Heart right ventricle (tissue), 16 donors: Measurements from ENCODE around the gene SLC12A6. TPM values are rescaled to one million over a fixed set of nuclear protein-coding genes. Genes with fewer than 3 reads are reported as not detected.
A peak's percentile ranks its signal among the peaks of the same experiment; 100 is the strongest.

Experiments used
- ATAC-seq, 8 donors: fragments of 200-7000 bp; cut with Tn5 transposase; one replicate each; pipeline ENCODE4 v1.9.1; 2020; ENCODE audit warnings: mild to moderate bottlenecking in 8 of 8, moderate library complexity in 8 of 8, moderate number of reproducible peaks in 1 of 8
- DNase-seq, 2 donors: peaks; one replicate each; pipeline ENCODE4 v3.0.0-alpha.2; 2020
- H3K27ac ChIP-seq, 10 donors: fragments of 200-600 bp; sonication (generic) in 2 of 10; one replicate each; pipeline versions ENCODE4 v1.5.0 to v1.8.0; 2020 to 2022; ENCODE audit warnings: mild to moderate bottlenecking in 3 of 10
- H3K27me3 ChIP-seq, 7 donors: fragments of 200-600 bp; one replicate each; pipeline ENCODE4 v1.8.0; 2021 to 2022; ENCODE audit warnings: mild to moderate bottlenecking in 2 of 7
- H3K36me3 ChIP-seq, 9 donors: fragments of 200-600 bp; sonication (generic) in 1 of 9; one replicate each; pipeline versions ENCODE4 v1.5.0 to v1.8.0; 2020 to 2022; ENCODE audit warnings: mild to moderate bottlenecking in 2 of 9
- H3K4me1 ChIP-seq, 9 donors: fragments of 200-600 bp; sonication (generic) in 1 of 9; one replicate each; pipeline versions ENCODE4 v1.5.0 to v1.8.0; 2020 to 2022; ENCODE audit warnings: mild to moderate bottlenecking in 4 of 9
- H3K4me3 ChIP-seq, 10 donors: fragments of 200-600 bp; sonication (generic) in 2 of 10; one replicate each; pipeline versions ENCODE4 v1.5.0 to v1.8.0; 2020 to 2022; ENCODE audit warnings: mild to moderate bottlenecking in 7 of 10, moderate library complexity in 2 of 10
- H3K9me3 ChIP-seq, 11 donors: fragments of 200-600 bp in 10 of 11; sonication (generic) in 2 of 11; one replicate each; pipeline versions ENCODE4 v1.5.0 to v1.8.0; 2013 to 2022; ENCODE audit warnings: mild to moderate bottlenecking in 2 of 11, control low read depth in 1 of 11, moderate library complexity in 1 of 11
- CTCF ChIP-seq, 9 donors: fragments of 200-600 bp; sonication (generic) in 2 of 9; IDR thresholded peaks; one replicate each; pipeline versions ENCODE4 v1.5.0 to v1.8.0; 2021 to 2022; ENCODE audit warnings: antibody characterized with exemption in 9 of 9, mild to moderate bottlenecking in 5 of 9, moderate library complexity in 1 of 9
- WGBS, 2 donors: extraction: QIAGEN DNeasy Blood & Tissue Kit; methylation state at CpG; one replicate each; pipeline ENCODE4 v1.1.7; 2013; ENCODE audit warnings: inconsistent platforms in 1 of 2; 5-methylcytosine and 5-hydroxymethylcytosine counted together
- intact Hi-C, 10 donors: fragments of 100-400 bp; cut with DNase I; formaldehyde crosslinking; loops; one replicate each; pipeline versions ENCODE4 v1.11.1 to v1.14.2; 2022
- polyA plus RNA-seq, 2 donors: library from polyadenylated mRNA; stranded (reverse); fragments of 200-250 nt; gene quantifications; one replicate each; pipeline ENCODE4 v1.2.3, GENCODE V29; 2013
- total RNA-seq, 10 donors: library from RNA; stranded (reverse); fragmentation: NEBNext Ultra II Directional in 3 of 10; extraction: Animal tissue kit (Norgen Biotek cat#: 25700) in 3 of 10; gene quantifications; one replicate each; pipeline versions ENCODE4 v1.2.1 to v1.2.4, GENCODE V29; 2021 to 2023
- donor health status: Arrhythmogenic right ventricular cardiomyopathy.
- donor health status: ischemic (EF 13 %, LVEDD 7.1; RV severe dilation, severe dysfunction).
- donor health status: healthy with polysubstance abuse.
- donor health status: DM: no; HTN: yes; CAD: no.
- donor health status: DM: no; HTN: no; CAD: no.
- donor health status: ischemic (EF 25% LVEDD 6.9; RV normal size, moderate dysfunction).
- donor health status: ischemic (EF 25% LVEDD 5.7; RV mildly dilated, moderate dysfunction).
- donor health status: healthy.
- donor health status: DM: yes; HTN: yes; CAD: no.
- donor health status: Ischemic cardiomyopathy.
- donor health status: ischemic (EF 35%, LVEDD 5.7; RV mildly dilated, moderate dysfunction).
- donor health status: nonischemic (EF 11% LVEDD 7.7; RV severe dilation, severe dysfunction).
- donor health status: DM: yes; HTN: yes; CAD: no.
- donor health status: PGD.
- donor health status: ischemic (EF 29% LVEDD 5.4; RV normal size, mild dysfunction).
- donor health status: nonischemic (EF 23%, LVEDD 6.1; RV moderate dilation, normal function).

SLC12A6 gene
- total and polyA plus RNA-seq, 12 donors: 3.4 to 33.6 (median 24.3) TPM

GRCh38 chr15:34292621-34293020 is 45.0 kb downstream of the SLC12A6 start:
- Histone ChIP-seq H3K4me1 (peaks cover 0 to 27% (median 15%) of the 10 kb centered on the region in 9 donors), H3K36me3 (peaks cover 0 to 12% (median 0%) of the 10 kb centered on the region in 9 donors), H3K27ac (no peak overlapping the region), H3K9me3 (no peaks in the 10 kb centered on the region), H3K27me3 (no peaks in the 10 kb centered on the region), H3K4me3 (no peak overlapping the region)
- intact Hi-C loops: no loop called here
- ATAC-seq (no peak), DNase-seq (no peak)
- WGBS, 2 donors: 92 to 98% methylated on average over 9 of the region's 9 CpGs
- no peak for TF ChIP-seq CTCF (IDR thresholded peaks at IDR 0.05)

- TF ChIP-seq CTCF (IDR thresholded peaks at IDR 0.05): no peak
- WGBS, 2 donors: 71 to 82% methylated on average over 2 of the region's 2 CpGs
- intact Hi-C loops: no loop called here
- peaks cover 0 to 9% (median 0%) of the 10 kb centered on the region in 9 donors for H3K4me1 ChIP-seq
- DNase-seq: no peak
- H3K27ac ChIP-seq: no peak overlapping the region
- no peak overlapping the region for H3K4me3 ChIP-seq
- H3K9me3 ChIP-seq: no peaks in the 10 kb centered on the region
- ATAC-seq: no peak
- no peaks in the 10 kb centered on the region for H3K36me3 ChIP-seq
- no peaks in the 10 kb centered on the region for H3K27me3 ChIP-seq
Observed at GRCh38 chr15:34284937-34285336, 52.6 kb downstream of the SLC12A6 start.

- H3K4me3 ChIP-seq: no peak overlapping the region
- no peaks in the 10 kb centered on the region for H3K27me3 ChIP-seq
- DNase-seq: no peak
- no peak for TF ChIP-seq CTCF (IDR thresholded peaks at IDR 0.05)
- H3K36me3 ChIP-seq: no peaks in the 10 kb centered on the region
- intact Hi-C loops: no loop called here
- ATAC-seq: no peak
- 91 to 93% methylated on average over 1 of the region's 1 CpG for WGBS, 2 donors
- no peak overlapping the region for H3K27ac ChIP-seq
- H3K9me3 ChIP-seq: no peaks in the 10 kb centered on the region
- H3K4me1 ChIP-seq: peaks cover 0 to 11% (median 0%) of the 10 kb centered on the region in 9 donors
Observed at GRCh38 chr15:34282384-34282783, 55.2 kb downstream of the SLC12A6 start.

- intact Hi-C loops: no loop called here
- ATAC-seq (no peak), DNase-seq (no peak)
- Histone ChIP-seq H3K4me3 (no peak overlapping the region), H3K27ac (peak overlapping the region in 2 of 10 donors; percentile 32 to 49), H3K4me1 (peaks cover 0 to 23% (median 6%) of the 10 kb centered on the region in 9 donors), H3K27me3 (no peaks in the 10 kb centered on the region), H3K9me3 (no peaks in the 10 kb centered on the region), H3K36me3 (no peaks in the 10 kb centered on the region)
- TF ChIP-seq CTCF (IDR thresholded peaks at IDR 0.05): no peak
- 94% methylated on average over 4 of the region's 4 CpGs for WGBS, 2 donors
Observed at GRCh38 chr15:34280193-34280592, 57.4 kb downstream of the SLC12A6 start.
